HEK293 (cell line): ENCODE results near the gene TTLL11.

Source experiments
- TF ChIP-seq, protein P1 (sequence below): fragments of 450-650 bp; formaldehyde crosslinking; IDR thresholded peaks from 2 replicates; pipeline ENCODE4 v1.5.1; 2016; ENCODE audit warnings: missing biosample characterization, missing genetic modification characterization
- TF ChIP-seq, protein P2 (sequence below): fragments of 450-650 bp; formaldehyde crosslinking; IDR thresholded peaks from 2 replicates; pipeline ENCODE4 v1.5.1; 2016; ENCODE audit warnings: missing biosample characterization, missing genetic modification characterization

DNA sequence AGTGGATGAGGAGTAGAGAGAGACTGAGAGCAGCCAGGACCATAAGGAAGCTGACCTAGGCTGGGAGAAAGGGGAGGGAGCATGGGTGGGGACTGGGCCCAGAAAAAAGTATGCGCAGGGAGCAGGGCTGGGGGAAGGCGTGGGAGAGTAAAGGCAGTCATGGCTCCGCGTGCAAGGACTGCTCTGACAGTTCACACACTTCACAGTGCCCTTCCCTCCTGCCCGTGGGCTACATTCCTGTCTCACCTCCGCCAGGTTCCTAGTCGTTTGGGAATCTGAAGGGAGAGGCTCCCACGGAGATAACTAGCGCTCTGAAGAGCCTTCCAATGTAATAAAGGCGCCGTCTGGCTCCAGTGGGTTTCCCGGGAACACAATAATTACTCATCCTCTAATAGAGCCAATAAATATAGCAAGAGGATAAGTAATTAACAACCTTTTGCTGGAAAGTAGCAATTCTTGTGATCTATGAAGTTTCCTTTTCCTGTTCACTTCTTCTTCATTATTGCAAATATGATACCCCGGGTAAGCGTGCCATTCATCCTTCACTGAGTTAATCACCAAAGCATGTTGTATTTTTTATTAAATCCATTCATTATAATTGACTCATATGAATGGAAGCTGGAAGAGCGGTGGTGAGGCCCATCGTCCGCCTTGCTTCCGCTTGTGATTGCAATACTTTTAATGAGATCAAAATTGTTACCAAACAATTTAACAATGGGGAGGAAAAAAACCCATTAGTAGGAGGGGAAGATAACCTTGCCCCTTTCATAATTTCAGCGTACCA lies 39.3 kb downstream of the TTLL11 start:
- TF ChIP-seq, protein P1, sequence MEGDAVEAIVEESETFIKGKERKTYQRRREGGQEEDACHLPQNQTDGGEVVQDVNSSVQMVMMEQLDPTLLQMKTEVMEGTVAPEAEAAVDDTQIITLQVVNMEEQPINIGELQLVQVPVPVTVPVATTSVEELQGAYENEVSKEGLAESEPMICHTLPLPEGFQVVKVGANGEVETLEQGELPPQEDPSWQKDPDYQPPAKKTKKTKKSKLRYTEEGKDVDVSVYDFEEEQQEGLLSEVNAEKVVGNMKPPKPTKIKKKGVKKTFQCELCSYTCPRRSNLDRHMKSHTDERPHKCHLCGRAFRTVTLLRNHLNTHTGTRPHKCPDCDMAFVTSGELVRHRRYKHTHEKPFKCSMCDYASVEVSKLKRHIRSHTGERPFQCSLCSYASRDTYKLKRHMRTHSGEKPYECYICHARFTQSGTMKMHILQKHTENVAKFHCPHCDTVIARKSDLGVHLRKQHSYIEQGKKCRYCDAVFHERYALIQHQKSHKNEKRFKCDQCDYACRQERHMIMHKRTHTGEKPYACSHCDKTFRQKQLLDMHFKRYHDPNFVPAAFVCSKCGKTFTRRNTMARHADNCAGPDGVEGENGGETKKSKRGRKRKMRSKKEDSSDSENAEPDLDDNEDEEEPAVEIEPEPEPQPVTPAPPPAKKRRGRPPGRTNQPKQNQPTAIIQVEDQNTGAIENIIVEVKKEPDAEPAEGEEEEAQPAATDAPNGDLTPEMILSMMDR (tag by site-specific recombination): no peak
- TF ChIP-seq, protein P2, sequence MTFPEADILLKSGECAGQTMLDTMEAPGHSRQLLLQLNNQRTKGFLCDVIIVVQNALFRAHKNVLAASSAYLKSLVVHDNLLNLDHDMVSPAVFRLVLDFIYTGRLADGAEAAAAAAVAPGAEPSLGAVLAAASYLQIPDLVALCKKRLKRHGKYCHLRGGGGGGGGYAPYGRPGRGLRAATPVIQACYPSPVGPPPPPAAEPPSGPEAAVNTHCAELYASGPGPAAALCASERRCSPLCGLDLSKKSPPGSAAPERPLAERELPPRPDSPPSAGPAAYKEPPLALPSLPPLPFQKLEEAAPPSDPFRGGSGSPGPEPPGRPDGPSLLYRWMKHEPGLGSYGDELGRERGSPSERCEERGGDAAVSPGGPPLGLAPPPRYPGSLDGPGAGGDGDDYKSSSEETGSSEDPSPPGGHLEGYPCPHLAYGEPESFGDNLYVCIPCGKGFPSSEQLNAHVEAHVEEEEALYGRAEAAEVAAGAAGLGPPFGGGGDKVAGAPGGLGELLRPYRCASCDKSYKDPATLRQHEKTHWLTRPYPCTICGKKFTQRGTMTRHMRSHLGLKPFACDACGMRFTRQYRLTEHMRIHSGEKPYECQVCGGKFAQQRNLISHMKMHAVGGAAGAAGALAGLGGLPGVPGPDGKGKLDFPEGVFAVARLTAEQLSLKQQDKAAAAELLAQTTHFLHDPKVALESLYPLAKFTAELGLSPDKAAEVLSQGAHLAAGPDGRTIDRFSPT (tag by site-specific recombination): no peak
